SU-DHL-6 (cell line): ENCODE results near the gene NANOS3.

Source experiments
- H2AFZ ChIP-seq: fragments of 200-600 bp; sonication (generic); 2 replicates; pipeline ENCODE4 v1.6.1; 2014; ENCODE audit warnings: low read depth, mild to moderate bottlenecking, moderate library complexity, mixed read lengths, antibody characterized with exemption, low read length; ENCODE audit not compliant: severe bottlenecking
- H3F3A ChIP-seq: fragments of 200-600 bp; shearing (Covaris generic); 2 replicates; pipeline ENCODE4 v1.6.0; 2016; ENCODE audit warnings: antibody characterized with exemption, mild to moderate bottlenecking; ENCODE audit not compliant: insufficient read depth
- H3K27ac ChIP-seq: fragments of 200-600 bp; sonication (generic); 2 replicates; pipeline ENCODE4 v1.5.1; 2016; ENCODE audit warnings: low read depth, mild to moderate bottlenecking, low read length, moderate library complexity, mixed read lengths
- H3K27me3 ChIP-seq: fragments of 200-600 bp; sonication (generic), shearing (Covaris generic); 2 replicates; pipeline ENCODE4 v1.6.0; 2014; ENCODE audit warnings: mild to moderate bottlenecking, low read length
- H3K36me3 ChIP-seq: fragments of 200-600 bp; sonication (generic); 2 replicates; pipeline ENCODE4 v1.6.1; 2014; ENCODE audit warnings: mild to moderate bottlenecking, low read length, mixed read lengths
- H3K4me2 ChIP-seq: fragments of 300-600, 200-600 bp; shearing (Covaris generic), sonication (generic); 2 replicates; pipeline ENCODE4 v1.6.0; 2014; ENCODE audit warnings: low read length, low read depth, mild to moderate bottlenecking; ENCODE audit not compliant: poor library complexity, severe bottlenecking
- H3K4me3 ChIP-seq: fragments of 200-600 bp; sonication (generic); 2 replicates; pipeline ENCODE4 v1.5.1; 2014; ENCODE audit warnings: antibody characterized with exemption, low read length, mild to moderate bottlenecking, mixed read lengths; ENCODE audit not compliant: insufficient read depth, poor library complexity, severe bottlenecking
- H3K79me2 ChIP-seq: fragments of 200-600 bp; sonication (generic); 2 replicates; pipeline ENCODE4 v1.6.1; 2014; ENCODE audit warnings: mild to moderate bottlenecking, low read length, moderate library complexity; ENCODE audit not compliant: insufficient read depth
- H3K9ac ChIP-seq: fragments of 200-600 bp; sonication (generic); 2 replicates; pipeline ENCODE4 v1.7.0; 2014; ENCODE audit warnings: mild to moderate bottlenecking, low read length
- H3K9me2 ChIP-seq: fragments of 200-600 bp; sonication (generic); replicated peaks from 2 replicates; pipeline ENCODE4 v1.6.1; 2014; ENCODE audit warnings: low read length; ENCODE audit not compliant: insufficient read depth
- H3K9me3 ChIP-seq: fragments of 200-600 bp; sonication (generic); 2 replicates; pipeline ENCODE4 v1.6.1; 2014; ENCODE audit warnings: low read length, mixed read lengths; ENCODE audit not compliant: insufficient read depth
- H4K20me1 ChIP-seq: fragments of 200-600 bp; sonication (generic); 2 replicates; pipeline ENCODE4 v1.6.1; 2014; ENCODE audit warnings: low read depth, mild to moderate bottlenecking, antibody characterized with exemption, low read length, moderate library complexity, mixed read lengths
- CTCF ChIP-seq: fragments of 200-600 bp; sonication (generic); IDR thresholded peaks from one replicate; pipeline ENCODE4 v1.5.1; 2017; ENCODE audit warnings: antibody characterized with exemption, mild to moderate bottlenecking, low read length, moderate library complexity; ENCODE audit not compliant: insufficient read depth, poor library complexity, severe bottlenecking
- EZH2phosphoT487 ChIP-seq: fragments of 200-600 bp; sonication (generic), shearing (Covaris generic); conservative IDR thresholded peaks from 2 replicates; pipeline ENCODE4 v1.6.1; 2018; ENCODE audit warnings: mild to moderate bottlenecking, antibody characterized with exemption, low read length, moderate library complexity, mixed read lengths

The NANOS3 gene

GRCh38 chr19:13839130-13839937, 37.6 kb upstream of the NANOS3 start:
- Histone ChIP-seq H4K20me1 (no peaks in the 10 kb centered on the region), H2AFZ (peak overlapping the region; percentile 47), H3K27ac (peak overlapping the region; percentile 5; the same call in 1 of the 2 replicates), H3K4me3 (no peak overlapping the region), H3K27me3 (no peaks in the 10 kb centered on the region), H3K4me2 (peak overlapping the region; percentile 37), H3F3A (no peaks in the 10 kb centered on the region), H3K9me2 (no peaks in the 10 kb centered on the region), H3K79me2 (no peaks in the 10 kb centered on the region), H3K9me3 (no peaks in the 10 kb centered on the region), H3K9ac (peak overlapping the region; percentile 23; the same call in 1 of the 2 replicates), H3K36me3 (no peaks in the 10 kb centered on the region)
- TF ChIP-seq CTCF = no peak
- TF ChIP-seq EZH2phosphoT487 = no peak

GRCh38 chr19:13839938-13840304, 37.0 kb upstream of the NANOS3 start:
- Histone ChIP-seq H2AFZ (no peak overlapping the region), H3K4me2 (peak overlapping the region; percentile 37), H3K79me2 (no peaks in the 10 kb centered on the region), H3K36me3 (no peaks in the 10 kb centered on the region), H4K20me1 (no peaks in the 10 kb centered on the region), H3K27ac (no peak overlapping the region), H3K4me3 (no peak overlapping the region), H3K9ac (peak overlapping the region; percentile 23; the same call in 1 of the 2 replicates), H3K27me3 (no peaks in the 10 kb centered on the region), H3K9me2 (no peaks in the 10 kb centered on the region), H3F3A (no peaks in the 10 kb centered on the region), H3K9me3 (no peaks in the 10 kb centered on the region)
- TF ChIP-seq EZH2phosphoT487 = no peak
- no peak for TF ChIP-seq CTCF

GRCh38 chr19:13840305-13841085, 36.4 kb upstream of the NANOS3 start:
- no peaks in the 10 kb centered on the region for H3K9me2 ChIP-seq
- H3K9me3 ChIP-seq = no peaks in the 10 kb centered on the region
- H3F3A ChIP-seq = no peaks in the 10 kb centered on the region
- H3K9ac ChIP-seq = no peak overlapping the region
- H3K79me2 ChIP-seq = no peaks in the 10 kb centered on the region
- no peak overlapping the region for H2AFZ ChIP-seq
- no peak for TF ChIP-seq EZH2phosphoT487
- TF ChIP-seq CTCF = no peak
- H4K20me1 ChIP-seq = no peaks in the 10 kb centered on the region
- H3K4me2 ChIP-seq = peak overlapping the region; percentile 37
- no peaks in the 10 kb centered on the region for H3K36me3 ChIP-seq
- no peak overlapping the region for H3K27ac ChIP-seq
- no peak overlapping the region for H3K4me3 ChIP-seq
- H3K27me3 ChIP-seq = no peaks in the 10 kb centered on the region
